Activated T-cell treated with anti-CD3 and anti-CD28 coated beads for 4 hours (primary cell): ENCODE measurements around the gene SURF4.
"Not testable (repeated sequence)": the region's sequence is repeated elsewhere in the genome, so short reads cannot be mapped to it uniquely, and the experiment has no call there.

Source experiments
- DNase-seq: peaks from one replicate; pipeline ENCODE4 v3.0.0-alpha.2; 2020

The SURF4 gene

DNA sequence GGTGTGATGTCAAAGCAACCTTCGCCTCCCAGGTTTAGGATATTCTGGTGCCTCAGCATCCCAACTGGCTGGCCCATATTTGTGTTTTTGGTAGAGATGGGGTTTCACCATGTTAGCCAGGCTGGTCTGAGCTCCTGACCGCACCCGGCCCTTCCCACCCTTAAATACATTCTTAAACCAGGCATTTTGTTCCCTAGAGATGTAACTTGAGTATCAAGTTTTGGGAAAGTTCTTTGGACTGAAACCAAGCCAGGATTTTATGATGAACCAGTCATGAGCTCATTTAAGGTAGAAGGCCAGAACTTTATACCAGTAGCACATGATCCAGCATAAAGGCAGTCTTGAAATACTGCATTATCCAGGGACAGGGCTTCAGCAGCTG is 24.3 kb downstream of the SURF4 start:
- no peak for DNase-seq

DNA sequence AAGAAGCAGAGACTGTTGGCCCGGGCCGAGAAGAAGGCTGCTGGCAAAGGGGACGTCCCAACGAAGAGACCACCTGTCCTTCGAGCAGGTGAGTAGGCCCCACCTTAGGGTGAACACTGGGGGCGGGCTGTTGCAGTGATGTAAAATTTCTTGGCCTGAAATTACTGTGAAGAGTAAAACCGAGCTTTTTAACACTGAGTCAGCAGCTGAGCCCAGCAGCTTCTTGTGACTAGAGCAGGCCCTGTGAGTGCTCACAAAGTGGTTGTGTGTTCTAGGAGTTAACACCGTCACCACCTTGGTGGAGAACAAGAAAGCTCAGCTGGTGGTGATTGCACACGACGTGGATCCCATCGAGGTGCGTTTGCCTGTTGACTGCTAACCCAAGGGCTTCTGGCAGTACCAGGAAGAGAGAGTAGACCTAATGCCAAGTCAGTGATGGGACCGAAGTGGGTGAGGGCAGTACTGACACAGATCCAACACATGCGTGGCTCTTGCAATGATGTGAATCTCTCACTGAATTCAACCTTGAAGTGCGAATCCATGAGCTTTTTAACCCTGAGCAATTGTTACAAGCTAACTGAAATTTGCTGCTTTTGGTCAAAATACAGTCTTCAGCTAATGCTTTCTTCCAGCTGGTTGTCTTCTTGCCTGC is 25.8 kb downstream of the SURF4 start:
- DNase-seq: no peak

DNA sequence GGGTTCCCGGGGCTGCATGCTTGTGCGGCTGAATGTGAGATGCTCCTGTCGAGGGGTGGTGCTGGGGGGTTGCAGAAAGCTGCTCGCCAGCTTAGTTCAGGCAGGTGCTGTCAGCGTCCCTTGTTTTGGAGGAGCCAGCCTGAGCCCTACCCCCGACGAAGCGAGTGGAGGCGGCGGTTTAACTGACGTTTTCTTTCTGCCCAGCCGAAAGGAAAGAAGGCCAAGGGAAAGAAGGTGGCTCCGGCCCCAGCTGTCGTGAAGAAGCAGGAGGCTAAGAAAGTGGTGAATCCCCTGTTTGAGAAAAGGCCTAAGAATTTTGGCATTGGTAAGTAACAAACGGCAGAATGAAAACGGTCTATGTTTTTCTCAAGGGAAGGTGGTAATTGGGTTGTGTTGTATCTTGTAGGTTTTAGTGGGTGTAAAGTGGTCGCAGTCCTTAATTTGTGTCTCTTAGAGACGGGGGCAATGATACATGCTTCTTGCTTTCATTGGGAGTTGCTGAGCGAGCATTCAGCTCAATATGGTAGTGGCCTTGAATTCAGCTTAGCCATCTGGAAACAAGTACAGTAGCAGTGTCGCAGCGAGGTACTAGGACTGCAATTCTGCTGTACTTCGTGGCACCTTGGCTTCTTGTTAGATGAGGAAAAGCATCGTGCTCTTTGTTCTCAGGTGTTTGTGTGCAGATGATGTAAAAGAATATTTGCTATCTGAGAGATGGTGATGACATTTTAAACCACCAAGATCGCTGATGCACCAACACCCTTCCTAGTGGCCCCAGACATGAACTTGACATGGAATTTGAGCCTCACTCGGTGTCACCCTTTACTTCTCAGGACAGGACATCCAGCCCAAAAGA is 26.9 kb downstream of the SURF4 start:
- DNase-seq: no peak

DNA sequence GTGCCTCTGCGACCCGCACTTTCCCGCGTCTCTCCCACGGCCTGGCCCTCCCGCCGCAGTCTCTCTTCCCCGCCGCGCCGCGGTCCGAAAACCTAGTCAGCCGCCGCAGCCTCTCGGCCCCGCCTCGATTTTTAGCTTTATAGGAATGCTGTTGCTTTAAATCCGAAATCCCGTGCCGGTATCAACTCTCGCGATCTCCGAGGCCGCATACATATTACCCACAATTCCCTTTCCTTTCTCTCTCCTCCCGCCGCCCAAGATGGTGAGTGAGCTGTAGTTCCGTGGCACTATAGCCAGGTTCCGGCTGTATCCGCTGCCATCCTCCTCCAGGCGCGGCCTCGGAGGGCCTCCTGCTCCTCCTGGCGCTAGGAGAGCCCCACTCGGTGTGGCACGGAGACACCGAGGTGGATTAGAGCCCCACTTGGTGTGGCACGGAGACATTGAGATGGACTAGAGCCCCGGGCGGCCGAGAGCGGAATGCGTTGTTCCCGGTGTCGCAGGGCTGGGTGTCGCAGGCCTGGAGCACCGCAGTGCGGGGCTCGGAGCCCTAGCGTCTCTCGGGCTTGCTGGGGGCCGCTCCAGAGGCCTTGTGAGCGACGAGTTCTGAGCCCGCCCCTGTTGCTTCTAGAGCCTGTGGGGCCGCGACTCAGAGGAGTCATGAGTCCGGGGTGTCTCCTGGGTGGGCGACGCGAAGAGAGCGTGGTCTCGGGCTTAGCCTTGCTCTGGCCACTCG is 27.7 kb downstream of the SURF4 start, which contains the start of the genes MED22 and RPL7A:
Gene MED22, minus strand, starts transcription at position 147 of the 733 bp plus-strand sequence. CDS start 1,469 bp downstream, outside the sequence.
Gene RPL7A, plus strand, starts transcription at position 234 of the 733 bp plus-strand sequence. Its CDS starts 26 bp downstream, at position 260.
- DNase-seq: peak; percentile 93

DNA sequence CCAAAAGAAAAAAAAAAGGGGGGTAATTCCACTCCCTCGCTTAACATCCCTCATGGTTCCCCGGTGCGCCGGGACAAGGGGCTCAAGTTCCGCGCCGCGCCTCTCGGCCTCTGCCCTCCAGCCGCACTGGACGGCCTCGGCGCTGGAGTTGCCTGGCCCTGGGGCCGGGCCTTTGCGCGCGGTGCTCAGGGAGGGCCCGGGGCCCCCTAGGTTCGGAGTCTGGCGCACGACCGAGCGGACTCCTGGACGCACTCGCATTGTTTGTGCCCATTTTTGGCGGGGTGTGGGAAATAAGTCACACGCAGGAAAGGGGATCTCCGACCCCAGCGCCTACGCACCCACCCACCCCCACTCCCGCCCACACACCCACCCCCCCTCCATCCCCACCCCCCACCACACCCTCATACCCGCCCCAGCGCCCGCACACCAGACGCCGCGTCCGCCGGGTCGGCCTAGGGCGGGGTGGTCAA is 28.3 kb downstream of the SURF4 start:
- DNase-seq: no peak

DNA sequence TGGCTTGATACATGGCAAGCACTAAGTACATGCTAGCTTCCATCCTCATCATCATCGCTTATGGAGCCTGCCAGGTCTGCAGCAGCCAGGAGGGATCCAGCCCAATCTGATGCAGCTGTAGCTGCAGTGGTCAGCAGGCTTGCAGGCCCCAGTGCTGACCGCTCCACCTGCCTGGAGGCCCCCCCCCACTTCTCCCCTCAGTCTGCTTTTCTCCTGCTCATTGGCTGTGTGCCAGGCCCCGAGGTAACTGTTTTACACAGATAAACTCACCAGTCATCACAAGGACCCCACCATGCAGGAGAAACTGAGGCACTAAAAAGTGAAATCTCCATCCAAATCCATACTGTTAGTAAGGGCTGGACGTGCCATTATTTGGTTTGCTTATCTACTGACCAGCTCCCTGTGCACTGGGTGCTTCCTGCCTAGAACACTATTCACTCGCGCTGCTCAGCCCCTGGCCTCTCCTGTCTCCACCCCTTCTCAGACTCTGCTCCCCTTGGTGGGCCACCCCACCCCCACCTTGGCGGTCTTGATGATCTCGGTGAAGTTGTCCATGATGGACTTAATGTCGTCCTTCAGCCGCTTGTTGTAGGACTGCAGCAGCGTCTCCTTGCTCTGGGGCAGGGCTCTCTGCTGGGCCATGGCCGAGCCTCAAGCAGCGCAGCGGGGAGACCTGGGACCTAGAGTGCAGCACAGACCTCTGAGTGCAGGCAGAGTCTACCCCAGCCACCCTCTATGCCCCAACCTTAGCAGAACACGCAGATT is 29.7 kb downstream of the SURF4 start:
- DNase-seq: no peak

DNA sequence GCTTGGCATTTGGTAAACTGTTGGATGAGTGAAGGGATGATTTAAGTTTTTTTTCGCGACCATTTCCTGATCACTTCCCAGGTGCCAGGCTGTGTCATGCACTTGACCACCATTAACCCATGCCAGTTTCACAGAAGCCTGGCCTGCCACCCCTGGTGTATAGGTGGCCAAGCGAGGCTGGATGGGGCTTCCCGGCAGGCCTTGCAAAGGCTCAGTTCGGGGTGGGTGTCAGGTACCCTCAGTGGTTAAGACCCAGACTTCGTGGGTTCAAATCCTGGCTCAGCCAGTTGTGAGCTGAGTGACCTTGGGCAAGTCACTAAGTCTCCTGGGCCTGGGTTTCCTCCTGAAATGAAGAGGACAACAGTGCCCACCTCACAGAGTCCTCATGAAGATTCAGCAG is 30.3 kb downstream of the SURF4 start:
- no peak for DNase-seq

DNA sequence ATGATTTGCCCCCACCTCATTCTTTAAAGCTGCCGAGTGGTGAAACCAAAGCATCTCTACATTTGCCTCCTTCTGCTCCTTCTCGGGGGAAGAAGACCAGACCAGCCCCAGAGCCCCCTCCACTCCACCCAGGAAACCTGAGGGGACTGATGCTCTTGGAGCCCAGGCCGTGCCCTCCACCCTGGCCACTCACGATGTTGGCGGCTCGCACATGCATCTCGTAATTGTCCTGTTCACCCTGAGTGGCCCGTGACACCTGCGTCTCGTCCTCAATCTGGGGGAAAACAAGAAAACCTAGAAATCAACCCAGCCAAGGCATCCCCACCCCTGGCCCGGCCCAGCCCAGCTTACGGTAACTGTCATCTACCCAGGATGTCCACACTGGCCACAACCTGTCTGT is 30.9 kb downstream of the SURF4 start:
- no peak for DNase-seq

DNA sequence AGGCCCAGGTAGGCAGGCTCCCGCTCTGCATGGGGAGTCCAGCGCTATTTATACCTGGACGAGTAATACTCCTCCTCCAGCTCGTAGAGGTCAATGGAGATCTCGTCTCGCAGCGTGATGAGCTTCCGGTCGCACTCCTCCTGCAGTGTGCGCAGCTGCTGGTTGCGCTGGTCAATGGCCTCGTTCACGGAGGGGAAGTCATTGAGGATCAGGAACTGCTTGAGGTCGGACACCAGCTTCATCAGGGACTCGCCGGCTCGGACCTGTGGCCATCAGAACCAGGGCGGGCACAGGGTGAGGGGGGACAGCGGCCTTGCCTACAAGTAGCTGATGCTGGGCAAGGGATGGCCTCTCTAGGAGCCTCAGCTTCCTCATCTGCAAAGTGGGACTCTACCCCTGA is 31.8 kb downstream of the SURF4 start:
- no peak for DNase-seq

DNA sequence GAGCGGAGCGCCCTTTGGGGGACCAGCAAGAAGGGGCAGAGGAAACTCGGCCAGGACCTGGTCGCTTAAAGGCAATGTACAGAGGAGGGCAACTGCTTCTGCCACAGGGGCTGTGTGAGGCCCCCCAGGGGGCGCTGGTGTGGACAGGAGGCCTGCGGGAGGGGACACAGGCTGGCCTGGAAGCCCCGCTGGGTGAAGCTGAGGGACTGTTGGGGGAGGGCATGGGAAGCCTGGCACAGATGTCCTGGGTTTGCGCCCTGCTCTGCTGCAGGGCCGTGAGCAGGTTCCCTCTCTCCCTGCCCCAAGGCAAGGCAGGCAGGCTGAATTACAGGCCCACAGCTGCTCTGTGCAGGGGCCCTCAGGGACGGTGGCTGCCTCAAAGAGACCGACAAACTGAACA is 33.3 kb downstream of the SURF4 start:
- DNase-seq: no peak

DNA sequence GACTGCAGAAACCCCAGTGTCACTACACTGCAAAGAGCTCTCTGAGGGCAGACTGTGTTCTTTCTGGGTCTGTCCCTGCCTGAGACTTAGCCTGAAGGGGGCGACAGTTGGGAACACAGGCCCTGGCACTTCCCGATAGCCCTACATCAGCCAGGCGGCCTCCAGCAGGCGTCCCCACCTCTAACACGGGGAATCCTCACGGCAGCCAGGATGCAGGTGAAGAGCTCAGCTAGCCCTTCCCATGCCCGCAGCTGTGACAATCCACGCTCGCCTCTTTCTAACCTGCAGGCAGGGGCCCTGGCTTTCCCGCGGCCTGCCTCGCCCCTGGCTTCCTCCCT is 33.8 kb downstream of the SURF4 start:
- no peak for DNase-seq

DNA sequence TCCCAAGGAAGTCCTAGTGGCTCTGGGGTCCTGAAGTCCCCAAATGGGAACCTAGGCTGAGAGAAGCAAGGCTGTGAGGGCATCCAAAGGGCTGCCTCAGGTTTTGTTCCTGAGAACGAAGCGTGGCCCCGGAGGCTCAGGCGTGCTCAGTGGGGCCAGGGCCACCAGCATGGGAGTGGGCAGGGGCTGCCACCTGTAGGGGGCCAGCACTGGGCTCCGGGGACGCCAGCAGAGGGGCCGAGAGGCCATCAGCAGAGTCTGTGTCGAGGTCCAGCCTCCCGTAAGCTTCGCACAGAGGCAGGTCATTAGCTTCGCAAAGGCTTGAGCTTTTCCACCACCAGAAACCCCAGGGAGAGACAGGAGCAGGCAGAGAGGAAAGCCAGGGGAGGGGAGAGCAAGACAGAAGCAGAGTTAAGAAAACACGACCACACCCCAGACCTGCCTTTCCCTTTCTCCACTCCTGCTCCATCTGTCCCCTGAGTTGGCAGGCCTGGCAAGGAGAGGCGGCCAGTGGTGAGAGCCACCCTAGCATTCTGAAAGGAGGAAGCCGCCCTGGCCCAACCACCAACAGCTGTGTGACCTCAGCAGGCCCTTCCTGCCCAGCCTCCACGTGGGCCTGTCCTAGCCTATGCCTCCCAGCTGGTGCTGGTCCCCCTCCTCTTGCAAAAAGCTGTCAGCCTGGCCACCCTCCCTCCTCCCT is 34.3 kb downstream of the SURF4 start:
- DNase-seq: no peak

DNA sequence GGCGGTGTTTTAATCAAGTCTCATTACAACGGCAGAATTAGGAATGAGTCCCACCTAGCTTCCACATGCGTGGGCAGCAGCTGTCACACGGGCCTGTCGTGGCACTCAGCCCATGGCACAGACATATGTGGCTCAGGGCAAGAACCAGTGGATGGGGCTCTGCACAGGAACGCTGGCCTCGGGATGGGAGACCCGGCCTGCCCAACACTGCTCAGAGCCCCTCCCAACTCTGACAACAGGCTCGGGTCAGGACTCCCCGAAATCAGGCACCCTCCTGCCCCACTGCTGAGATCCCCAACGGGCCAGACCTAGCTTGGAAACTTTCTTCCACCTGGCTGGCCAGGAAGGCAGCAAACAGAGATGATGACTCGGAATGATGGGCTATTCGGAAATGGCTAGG is 34.9 kb downstream of the SURF4 start:
- DNase-seq: no peak

DNA sequence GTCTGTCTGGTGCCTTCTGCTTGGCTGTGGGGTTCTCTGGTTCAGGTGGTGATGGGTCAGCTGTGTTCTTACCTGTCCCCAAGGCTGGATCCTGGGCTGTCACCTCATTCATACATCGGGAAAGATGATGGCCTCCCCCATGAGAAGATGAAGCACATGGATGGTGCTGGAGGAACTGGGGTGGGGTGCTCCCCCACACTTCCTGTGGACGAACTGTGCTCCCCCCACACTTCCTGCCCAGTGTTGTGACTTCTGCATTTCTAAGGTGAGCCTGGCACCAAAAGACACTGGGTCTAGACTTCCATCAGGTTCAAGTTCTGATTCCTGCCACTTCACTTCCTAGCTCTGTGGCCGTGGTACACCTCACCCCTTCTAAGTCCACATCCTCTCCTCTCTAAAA is 35.6 kb downstream of the SURF4 start:
- no peak for DNase-seq

DNA sequence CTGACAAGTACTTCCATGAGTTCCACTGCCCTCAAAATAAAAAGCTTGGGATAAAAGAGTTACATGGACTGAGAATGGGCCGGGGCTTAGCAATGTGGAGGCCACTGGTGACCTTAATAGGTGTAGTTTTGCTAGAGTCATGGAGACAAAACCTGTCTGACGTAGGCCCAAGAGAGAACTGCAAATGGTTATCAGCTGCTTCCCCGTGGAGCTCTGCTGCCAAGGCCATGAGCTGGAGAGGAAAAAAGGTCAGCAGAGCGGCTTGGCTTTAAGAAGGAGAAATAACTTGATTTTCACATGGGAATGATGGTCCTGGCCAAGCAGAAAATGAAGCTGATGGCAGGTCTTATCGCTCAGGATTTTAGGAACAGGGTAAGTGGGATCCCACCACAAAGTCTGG is 36.2 kb downstream of the SURF4 start:
- DNase-seq: no peak

DNA sequence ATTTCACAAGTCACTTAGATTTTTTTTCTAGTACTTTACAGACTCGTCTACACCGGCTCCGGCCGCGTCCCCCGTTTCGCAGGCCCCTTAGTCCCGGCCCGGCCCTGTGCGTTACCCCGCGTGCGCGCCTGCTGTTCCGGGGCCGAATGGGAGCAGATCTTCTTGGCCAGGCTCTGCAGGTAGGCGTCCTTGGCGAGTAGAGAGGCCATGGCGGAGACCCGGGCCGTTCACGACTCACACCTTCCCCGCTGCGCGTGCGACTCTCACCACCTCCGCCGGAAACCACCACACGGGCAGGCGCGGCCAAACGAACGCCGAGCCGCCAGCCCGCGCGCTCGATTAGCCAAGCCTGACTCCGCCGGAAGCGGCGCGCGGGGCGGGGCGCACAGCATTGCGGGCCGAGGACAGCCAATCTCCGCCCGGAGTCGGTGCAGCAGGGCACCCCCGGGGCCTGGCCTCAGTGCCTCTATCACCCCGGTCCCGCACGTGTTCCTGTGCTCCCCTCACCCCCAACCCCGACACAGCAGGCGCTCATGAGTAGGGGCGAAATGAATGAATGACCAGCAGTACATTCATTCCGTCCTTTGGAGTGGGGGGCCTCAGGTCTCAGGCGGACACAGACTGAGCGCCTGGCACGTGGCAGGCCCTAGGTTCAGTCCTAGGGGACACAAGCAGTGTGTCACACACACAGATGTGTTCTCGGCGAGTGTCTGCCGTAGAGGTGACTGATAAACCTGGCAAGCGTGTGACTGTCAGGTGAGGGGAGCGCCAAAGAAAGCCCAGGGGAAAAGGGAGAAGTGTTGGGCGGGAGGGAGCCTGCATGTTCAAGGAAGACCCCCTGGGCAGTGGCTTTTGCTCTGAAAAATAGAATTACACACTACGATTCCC is 39.7 kb downstream of the SURF4 start, which contains the start of gene SURF6:
Gene SURF6, minus strand, starts transcription at position 265 of the 888 bp plus-strand sequence. Its CDS starts 56 bp downstream, at position 209.
- peak; percentile 90 for DNase-seq

DNA sequence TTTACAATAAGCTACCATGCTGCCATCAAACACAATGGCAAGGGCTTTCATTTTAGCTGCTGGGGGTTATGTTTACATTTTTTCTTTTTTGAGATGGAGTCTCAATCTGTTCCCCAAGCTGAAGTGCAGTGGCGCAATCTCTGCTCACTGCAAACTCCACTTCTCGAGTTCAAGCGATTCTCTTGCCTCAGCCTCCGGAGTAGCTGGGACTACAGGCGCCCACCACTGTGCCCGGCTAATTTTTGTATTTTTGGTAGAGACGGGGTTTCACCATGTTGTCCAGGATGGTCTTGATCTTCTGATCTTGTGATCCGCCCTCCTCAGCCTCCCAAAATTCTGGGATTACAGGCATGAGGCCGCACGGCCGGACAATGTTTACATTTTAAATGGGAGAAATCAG is 41.0 kb downstream of the SURF4 start:
- DNase-seq: not testable (repeated sequence)

DNA sequence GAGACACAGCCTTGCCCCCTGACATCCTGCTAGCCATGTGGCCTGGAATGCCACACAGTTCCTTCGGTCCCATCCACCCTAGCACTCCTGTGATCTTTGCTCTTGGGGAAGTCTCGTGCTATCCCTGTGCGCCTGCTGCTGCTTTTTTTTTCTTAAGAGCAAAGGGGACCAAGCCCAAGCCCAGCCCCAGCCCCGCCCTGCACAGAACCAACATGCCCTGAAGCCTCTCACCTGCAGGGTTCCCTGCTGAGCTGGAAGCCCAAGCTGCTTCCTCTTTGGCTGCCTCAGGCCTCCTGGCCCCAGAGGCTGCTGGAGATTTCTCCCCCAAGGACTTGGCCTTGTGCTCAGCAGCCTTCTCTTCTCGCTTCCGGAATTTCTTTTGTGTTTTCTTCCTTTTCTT is 41.7 kb downstream of the SURF4 start:
- DNase-seq: no peak

DNA sequence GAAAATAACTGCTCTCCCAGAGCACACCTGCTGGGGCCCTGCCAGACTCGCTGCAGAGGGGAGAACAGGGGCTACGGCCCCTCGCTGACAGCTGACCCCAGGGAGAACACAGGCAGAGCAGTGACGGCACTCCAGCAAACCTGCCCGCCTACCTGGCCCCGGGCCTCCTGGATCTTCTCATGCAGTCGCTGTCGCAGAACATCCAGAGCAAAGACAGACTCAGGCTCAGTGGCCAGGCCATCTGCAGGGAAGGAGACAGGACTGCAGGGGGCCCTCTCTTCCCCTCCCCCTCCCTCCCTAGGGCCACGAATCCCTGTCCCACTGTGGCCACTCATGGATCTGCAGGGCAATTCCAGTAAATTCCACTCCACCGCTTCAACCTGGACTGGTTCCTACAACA is 42.3 kb downstream of the SURF4 start:
- no peak for DNase-seq

DNA sequence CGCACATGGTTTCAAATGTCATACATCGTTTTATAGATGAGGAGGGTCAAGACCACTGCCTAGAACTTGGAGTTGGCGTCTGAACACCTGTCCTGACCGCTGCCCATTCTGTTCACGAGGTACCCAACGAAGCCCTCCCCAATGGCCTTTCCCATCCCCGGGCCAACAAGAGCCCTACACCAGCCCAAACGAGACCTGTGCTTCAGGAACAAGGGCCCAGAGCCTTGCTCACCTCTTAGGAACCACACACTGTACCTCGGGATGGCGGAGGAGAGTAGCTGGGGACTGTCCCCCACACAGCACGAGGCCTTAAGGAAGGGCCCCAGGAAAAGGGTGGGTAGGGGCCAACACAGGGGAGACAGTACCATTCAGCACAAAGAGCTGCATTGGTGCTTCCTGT is 42.8 kb downstream of the SURF4 start:
- DNase-seq: no peak

DNA sequence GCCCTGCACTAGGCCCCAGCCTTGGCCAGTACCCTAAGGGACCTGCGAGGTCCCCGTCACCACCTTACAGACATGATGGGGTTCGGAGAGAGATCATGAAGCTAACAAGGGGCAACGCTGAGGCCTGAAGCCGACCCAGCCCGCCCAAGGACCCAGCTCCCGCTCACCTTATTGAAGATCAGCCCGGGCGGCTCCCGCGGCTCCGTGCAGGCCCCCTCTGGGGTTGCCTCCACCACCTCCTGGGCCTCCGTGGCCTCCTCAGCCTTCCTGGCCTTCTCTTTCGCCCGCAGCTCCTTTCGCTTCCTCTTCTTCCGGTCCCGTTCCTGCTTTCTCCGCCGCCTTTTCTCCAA is 43.5 kb downstream of the SURF4 start:
- no peak for DNase-seq
